ENCODE results near the gene TBC1D2B. TPM values are rescaled to one million over a fixed set of nuclear protein-coding genes. Genes with fewer than 3 reads are reported as not detected.

Gene TBC1D2B
- total and polyA plus RNA-seq, 4 donors, result 21.8 to 62.9 (median 38.9) TPM

- H3K36me3 ChIP-seq (ENCODE audit: control insufficient read depth in 4 of 4, insufficient read depth in 4 of 4, low read length in 4 of 4), result peaks cover 7 to 44% (median 33%) of the 10 kb centered on the region in 4 donors
- peaks cover 0 to 12% (median 4%) of the 10 kb centered on the region in 5 donors for H3K4me1 ChIP-seq (ENCODE audit: control insufficient read depth in 5 of 5, insufficient read depth in 5 of 5, low read length in 5 of 5)
- H3K27me3 ChIP-seq (ENCODE audit: control insufficient read depth in 3 of 3, insufficient read depth in 3 of 3, low read length in 2 of 3), result no peaks in the 10 kb centered on the region
- no peak overlapping the region for H3K9ac ChIP-seq (ENCODE audit: insufficient read depth in 1 of 2, low read length in 2 of 2)
- WGBS, 2 donors, result 51 to 58% methylated on average over 8 of the region's 8 CpGs
- H3K9me3 ChIP-seq (ENCODE audit: control insufficient read depth in 4 of 4, insufficient read depth in 3 of 4, low read length in 3 of 4), result no peaks in the 10 kb centered on the region
- ATAC-seq (ENCODE audit: insufficient read depth, low FRiP score) (peak; percentile 45), DNase-seq (no peak)
- H3K27ac ChIP-seq (ENCODE audit: low read depth in 1 of 2, low read length in 1 of 2), result peak overlapping the region in 1 of 2 donors; percentile 83
- TF ChIP-seq, protein P1, sequence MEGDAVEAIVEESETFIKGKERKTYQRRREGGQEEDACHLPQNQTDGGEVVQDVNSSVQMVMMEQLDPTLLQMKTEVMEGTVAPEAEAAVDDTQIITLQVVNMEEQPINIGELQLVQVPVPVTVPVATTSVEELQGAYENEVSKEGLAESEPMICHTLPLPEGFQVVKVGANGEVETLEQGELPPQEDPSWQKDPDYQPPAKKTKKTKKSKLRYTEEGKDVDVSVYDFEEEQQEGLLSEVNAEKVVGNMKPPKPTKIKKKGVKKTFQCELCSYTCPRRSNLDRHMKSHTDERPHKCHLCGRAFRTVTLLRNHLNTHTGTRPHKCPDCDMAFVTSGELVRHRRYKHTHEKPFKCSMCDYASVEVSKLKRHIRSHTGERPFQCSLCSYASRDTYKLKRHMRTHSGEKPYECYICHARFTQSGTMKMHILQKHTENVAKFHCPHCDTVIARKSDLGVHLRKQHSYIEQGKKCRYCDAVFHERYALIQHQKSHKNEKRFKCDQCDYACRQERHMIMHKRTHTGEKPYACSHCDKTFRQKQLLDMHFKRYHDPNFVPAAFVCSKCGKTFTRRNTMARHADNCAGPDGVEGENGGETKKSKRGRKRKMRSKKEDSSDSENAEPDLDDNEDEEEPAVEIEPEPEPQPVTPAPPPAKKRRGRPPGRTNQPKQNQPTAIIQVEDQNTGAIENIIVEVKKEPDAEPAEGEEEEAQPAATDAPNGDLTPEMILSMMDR (IDR thresholded peaks at IDR 0.05; ENCODE audit: control extremely low read depth, extremely low read depth), result no peak
- no peak overlapping the region for H3K4me3 ChIP-seq
Measured at GRCh38 chr15:78012643-78013077, 64.9 kb downstream of the TBC1D2B start.

- DNase-seq, result no peak
- H3K36me3 ChIP-seq (ENCODE audit: control insufficient read depth in 4 of 4, insufficient read depth in 4 of 4, low read length in 4 of 4), result peaks cover 0 to 42% (median 28%) of the 10 kb centered on the region in 4 donors
- 88 to 90% methylated on average over 4 of the region's 4 CpGs for WGBS, 2 donors
- no peak for ATAC-seq (ENCODE audit: insufficient read depth, low FRiP score)
- H3K9ac ChIP-seq (ENCODE audit: insufficient read depth in 1 of 2, low read length in 2 of 2), result no peak overlapping the region
- no peaks in the 10 kb centered on the region for H3K9me3 ChIP-seq (ENCODE audit: control insufficient read depth in 4 of 4, insufficient read depth in 3 of 4, low read length in 3 of 4)
- peaks cover 0 to 35% (median 17%) of the 10 kb centered on the region in 5 donors for H3K4me1 ChIP-seq (ENCODE audit: control insufficient read depth in 5 of 5, insufficient read depth in 5 of 5, low read length in 5 of 5)
- no peaks in the 10 kb centered on the region for H3K27me3 ChIP-seq (ENCODE audit: control insufficient read depth in 3 of 3, insufficient read depth in 3 of 3, low read length in 2 of 3)
- H3K4me3 ChIP-seq, result no peak overlapping the region
- no peak overlapping the region for H3K27ac ChIP-seq (ENCODE audit: low read depth in 1 of 2, low read length in 1 of 2)
- TF ChIP-seq, protein P1 (IDR thresholded peaks at IDR 0.05; ENCODE audit: control extremely low read depth, extremely low read depth), result no peak
Measured at GRCh38 chr15:78010067-78010466, 67.4 kb downstream of the TBC1D2B start.

DNA sequence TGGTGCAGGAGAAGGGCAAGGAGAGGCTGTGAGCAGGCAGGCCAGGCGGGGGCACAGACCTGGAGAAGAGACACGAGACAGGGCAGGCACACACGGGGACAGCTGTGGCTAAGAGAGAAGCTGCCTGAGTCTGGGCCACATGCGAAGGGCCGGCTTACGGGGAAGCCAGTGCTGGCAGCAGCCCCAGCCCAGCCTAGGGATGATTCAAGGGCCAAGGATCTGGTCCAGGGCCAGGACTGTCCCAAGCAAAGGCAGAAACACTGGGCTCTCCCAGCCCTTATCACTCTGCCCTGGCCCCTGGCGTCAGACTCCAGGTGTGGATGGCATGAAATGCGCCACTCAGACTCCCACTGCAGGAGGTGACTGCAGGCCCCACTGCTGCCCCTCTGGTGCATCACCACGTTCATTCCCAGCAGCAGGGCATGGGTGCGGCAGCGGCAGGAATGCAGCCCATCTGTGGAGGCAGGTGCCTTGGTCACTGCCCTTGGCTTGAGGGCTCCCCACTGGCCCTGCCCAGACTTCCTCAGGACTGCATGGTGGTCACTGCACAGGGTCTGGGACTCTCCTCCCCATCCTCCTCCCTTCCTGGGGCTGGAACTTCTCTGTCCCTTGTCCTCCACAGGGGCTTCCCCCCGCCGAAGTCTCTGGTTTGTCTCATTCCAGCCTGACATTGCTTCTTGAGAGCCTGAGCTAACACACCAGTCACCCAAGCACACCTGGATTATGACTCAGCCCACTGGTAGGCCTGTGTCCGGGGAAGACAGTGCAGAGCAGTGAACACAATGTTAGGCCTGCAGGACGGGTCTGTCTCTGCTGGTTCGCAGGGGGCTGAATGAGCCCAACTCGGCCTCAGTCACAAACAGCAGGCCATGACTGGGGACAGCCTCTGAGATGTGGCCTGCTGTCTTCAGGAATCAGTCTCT lies 69.3 kb downstream of the TBC1D2B start:
- Histone ChIP-seq H3K27ac (ENCODE audit: low read depth in 1 of 2, low read length in 1 of 2) (peak overlapping the region in 1 of 2 donors; percentile 79), H3K4me3 (no peak overlapping the region), H3K9ac (ENCODE audit: insufficient read depth in 1 of 2, low read length in 2 of 2) (no peak overlapping the region), H3K36me3 (ENCODE audit: control insufficient read depth in 4 of 4, insufficient read depth in 4 of 4, low read length in 4 of 4) (peaks cover 0 to 49% (median 33%) of the 10 kb centered on the region in 4 donors), H3K27me3 (ENCODE audit: control insufficient read depth in 3 of 3, insufficient read depth in 3 of 3, low read length in 2 of 3) (no peaks in the 10 kb centered on the region), H3K4me1 (ENCODE audit: control insufficient read depth in 5 of 5, insufficient read depth in 5 of 5, low read length in 5 of 5) (peaks cover 0 to 47% (median 26%) of the 10 kb centered on the region in 5 donors), H3K9me3 (ENCODE audit: control insufficient read depth in 4 of 4, insufficient read depth in 3 of 4, low read length in 3 of 4) (no peaks in the 10 kb centered on the region)
- TF ChIP-seq, protein P1 (IDR thresholded peaks at IDR 0.05; ENCODE audit: control extremely low read depth, extremely low read depth), result no peak
- DNase-seq (peak; percentile 68 to 82 (median 68)), ATAC-seq (ENCODE audit: insufficient read depth, low FRiP score) (peak; percentile 65)
- WGBS, 2 donors, result 69 to 76% methylated on average over 15 to 17 of the region's 17 CpGs

All from lung (tissue), 12 donors.